SIG-M5 (cell line): ENCODE measurements around the gene ARPC4.
"Not testable (repeated sequence)": the region's sequence is repeated elsewhere in the genome, so short reads cannot be mapped to it uniquely, and the experiment has no call there.

Experiments
- DNase-seq: peaks from one replicate; lab custom pipeline; 2025; lab: John Stamatoyannopoulos, UW

ARPC4 gene

DNA sequence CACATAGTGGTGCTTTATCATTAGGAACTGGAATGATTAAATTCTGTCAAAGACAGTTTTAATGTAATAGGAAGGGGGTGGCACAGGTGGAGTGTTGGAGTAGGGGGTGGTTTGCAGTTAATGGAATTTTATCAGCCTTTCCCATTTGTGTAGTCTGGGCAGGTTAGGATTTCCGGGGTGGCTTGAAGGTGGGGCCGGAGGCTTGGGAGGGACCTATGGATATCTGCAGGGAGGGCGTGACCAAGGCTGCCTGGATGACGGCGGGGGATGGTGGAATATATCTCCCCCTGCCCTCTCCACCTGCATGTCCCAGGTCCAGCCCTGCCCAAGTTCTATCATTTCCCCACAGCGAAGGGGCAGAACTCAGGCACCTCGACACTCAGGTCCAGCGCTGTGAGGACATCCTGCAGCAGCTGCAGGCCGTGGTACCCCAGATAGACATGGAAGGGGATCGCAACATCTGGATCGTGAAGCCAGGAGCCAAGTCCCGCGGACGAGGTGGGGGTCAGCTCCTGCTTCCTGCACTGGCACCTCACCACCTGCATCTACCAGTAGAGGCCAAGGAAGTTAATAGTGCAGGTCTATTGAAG is 32.7 kb downstream of the ARPC4 start:
- no peak for DNase-seq

DNA sequence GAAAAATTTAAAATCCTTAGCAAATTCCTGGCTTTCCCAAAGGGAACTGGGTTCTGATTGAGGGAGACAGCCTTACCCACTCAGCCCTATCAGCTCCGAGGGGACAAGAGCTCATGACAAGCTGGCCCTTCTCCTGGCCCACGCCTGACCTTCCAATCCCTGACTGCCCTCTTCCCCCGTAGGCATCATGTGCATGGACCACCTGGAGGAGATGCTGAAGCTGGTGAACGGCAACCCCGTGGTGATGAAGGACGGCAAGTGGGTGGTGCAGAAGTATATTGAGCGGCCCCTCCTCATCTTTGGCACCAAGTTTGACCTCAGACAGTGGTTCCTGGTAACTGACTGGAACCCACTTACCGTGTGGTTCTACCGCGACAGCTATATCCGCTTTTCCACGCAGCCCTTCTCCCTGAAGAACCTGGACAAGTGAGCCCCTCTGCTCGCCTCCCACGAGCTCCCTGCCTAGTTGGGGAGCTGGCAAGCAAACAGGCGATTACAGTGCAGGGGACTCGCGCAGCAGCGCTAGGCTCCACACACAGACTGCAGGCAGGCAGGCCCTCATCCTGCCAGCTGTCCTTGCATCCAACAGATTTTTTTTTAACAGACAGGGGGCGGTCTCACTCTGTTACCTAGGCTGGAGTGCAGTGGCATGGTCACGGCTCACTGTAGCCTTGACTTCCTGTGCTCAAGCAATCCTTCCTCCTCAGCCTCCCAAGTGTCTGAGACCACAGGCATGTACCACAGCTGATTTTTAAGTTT is 34.1 kb downstream of the ARPC4 start:
- no peak for DNase-seq

DNA sequence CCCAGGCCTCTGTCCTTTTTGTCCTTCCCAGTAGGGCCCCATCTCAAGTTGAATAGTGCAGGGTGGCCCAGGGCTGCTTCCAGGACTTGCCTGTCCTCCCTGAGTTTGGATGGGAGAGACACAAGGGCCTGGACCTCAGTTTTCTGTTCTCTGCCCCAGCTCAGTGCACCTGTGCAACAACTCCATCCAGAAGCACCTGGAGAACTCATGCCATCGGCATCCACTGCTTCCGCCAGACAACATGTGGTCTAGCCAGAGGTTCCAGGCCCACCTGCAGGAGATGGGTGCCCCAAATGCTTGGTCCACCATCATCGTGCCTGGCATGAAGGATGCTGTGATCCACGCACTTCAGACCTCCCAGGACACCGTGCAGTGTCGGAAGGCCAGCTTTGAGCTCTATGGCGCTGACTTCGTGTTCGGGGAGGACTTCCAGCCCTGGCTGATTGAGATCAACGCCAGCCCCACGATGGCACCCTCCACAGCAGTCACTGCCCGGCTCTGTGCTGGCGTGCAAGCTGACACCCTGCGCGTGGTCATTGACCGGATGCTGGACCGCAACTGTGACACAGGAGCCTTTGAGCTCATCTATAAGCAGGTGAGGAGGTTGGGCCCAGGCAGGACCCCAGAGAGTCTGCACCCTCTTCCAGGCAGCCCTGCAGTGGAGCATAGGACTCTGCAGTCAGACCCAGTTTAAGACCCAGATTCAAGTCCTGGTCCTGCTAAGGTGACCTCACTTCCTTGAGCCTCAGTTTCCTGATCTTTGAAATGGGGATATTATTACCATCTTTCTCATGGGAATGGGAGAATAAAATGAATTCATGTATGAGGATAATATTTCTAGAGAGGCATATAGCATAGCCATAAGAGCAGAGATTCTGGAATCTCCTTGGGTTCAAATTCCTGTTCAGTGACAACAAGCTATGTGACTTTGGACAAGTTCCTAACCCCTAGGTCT is 36.2 kb downstream of the ARPC4 start:
- no peak for DNase-seq

DNA sequence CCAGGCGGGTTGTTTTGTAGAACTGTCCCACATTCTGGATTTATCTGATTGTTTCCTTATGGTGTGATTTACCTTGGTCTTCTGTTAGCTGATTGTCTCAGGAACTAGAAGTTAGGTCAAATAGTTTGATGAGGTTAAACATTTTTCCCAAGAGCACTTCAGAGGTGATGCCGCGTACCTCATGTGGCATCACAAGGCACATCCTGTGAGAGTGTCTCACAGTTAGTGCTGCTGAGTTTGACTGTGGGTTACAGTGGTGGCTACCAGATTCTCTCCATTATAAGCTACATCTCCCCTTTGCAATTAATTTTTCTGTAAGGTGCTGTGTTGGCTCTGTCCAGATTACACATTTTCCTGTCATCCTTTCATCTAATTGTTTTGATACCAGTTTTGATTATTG is 38.4 kb downstream of the ARPC4 start:
- DNase-seq = no peak

DNA sequence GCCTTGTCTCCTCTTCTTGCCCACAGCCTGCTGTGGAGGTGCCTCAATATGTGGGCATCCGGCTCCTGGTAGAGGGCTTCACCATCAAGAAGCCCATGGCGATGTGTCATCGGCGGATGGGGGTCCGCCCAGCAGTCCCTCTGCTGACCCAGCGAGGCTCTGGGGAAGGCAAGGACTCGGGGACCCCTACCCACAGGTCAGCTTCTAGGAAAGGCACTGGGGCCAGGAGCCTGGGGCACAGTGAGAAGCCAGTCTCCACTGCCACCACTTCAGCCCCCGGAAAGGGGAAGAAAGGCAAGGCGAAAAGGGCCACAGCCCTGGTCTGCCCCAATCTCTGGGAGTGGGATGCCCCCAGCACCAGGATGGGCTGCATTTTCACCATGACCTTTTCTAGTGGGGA is 40.2 kb downstream of the ARPC4 start:
- no peak for DNase-seq

DNA sequence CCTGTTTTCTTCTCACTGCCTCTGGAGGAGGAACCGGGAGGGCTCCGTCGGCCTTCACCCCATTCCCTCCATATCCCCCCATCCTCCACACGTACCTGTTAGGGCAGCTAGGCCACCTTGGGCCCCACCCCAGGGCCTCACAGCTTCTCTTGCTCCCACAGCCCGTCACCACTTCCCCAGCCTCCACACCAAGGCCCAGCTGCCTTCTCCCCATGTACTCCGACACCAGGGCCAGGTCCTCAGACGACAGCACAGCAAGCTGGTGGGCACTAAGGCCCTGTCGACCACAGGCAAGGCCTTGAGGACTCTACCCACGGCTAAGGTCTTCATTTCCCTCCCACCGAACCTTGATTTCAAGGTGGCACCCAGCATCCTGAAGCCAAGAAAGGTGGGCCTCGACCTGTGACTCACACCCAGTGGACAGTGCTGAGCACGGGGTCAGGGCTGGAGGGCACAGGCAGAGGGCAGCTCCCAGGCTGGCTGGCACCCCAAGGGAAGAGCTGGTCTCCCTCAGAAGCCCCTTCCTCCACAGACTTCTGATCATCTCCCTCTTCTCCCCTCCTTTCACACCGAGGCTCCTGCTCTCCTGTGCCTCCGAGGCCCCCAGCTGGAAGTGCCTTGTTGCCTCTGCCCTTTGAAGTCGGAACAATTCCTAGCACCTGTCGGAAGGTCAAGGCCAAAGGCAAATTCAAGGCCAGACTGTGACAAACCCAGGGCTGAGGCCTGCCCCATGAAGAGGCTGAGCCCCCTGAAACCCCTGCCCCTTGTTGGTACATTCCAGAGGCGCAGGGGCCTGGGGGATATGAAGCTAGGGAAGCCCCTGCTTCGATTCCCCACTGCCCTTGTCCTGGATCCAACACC is 41.9 kb downstream of the ARPC4 start:
- no peak for DNase-seq

DNA sequence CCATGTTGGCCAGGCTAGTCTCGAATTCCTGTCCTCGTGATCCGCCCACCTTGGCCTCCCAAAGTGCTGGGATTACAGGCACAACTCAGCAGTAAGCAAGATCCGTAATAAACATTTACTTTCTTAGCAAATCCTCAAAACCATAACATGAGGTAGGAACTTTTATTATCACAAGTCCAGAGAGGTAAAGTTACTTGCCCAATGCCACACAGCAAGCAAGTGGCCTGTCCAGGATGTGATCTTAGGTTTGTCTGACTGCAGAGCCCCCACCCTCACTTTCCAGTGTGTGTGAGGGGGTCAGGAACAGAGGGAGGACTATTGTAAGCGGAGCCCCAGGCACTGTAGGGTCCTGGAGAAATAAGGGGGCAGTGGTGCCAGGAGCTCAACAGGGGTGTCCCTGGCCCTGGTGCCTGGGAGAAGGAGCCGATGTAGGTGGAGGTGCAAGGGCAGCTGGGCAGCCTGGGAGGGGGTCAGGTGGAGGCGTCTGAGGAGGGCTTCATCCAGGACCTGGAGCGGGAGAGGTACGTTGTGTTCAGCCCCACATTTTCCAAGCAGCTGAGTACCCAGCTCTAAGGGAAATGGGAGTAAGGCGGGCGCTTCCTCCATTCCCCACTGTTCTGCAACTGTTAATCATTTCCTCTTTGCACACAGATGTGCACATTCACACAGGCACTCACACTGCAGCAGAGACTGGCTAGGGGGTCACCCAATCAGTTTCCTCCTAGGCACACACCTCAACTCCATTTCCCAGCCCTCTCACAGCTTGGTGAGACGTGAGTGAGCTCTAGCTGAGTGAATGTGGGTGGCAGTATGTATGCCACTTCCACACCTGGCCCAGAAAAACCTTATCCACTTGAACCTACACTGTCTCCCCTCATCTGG is 45.1 kb downstream of the ARPC4 start:
- no peak for DNase-seq

DNA sequence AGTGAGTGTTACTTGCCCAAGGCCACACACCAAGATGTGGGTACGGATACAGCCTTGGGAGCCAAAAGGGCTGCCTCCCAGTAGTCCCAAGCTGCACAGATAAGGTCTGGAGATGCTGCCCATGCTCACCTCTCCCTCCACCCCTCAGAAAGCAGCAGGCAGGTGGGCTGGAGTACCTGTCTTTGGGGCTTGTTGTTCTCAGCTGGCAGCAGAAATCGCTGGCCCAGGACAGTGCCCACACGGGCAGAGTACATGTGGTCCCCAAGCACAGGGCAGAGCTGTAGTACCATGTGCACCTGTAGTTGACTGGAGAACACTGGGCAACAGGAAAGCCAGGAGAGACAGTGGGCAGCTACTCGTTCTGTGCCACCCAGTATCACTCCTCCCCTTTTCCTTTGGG is 46.0 kb downstream of the ARPC4 start:
- DNase-seq = no peak

DNA sequence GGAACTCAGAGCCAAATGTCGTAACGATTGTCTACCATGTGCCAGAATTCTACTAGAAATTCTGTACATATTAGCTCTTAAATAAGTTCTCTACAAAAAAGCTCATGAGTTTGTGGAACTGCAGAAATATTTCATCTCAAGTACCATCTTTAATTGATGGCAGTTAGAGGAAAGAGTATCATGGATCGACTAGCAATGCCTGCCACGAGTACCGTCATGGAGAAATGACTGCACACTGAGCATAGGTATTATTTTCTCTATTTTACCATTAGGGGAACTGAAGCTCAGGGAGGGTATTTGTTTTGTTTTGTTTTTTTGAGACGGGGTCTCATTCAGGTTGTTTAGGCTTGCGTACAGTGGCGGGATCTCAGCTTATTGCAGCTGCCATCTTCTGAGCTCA is 48.1 kb downstream of the ARPC4 start:
- DNase-seq = no peak

DNA sequence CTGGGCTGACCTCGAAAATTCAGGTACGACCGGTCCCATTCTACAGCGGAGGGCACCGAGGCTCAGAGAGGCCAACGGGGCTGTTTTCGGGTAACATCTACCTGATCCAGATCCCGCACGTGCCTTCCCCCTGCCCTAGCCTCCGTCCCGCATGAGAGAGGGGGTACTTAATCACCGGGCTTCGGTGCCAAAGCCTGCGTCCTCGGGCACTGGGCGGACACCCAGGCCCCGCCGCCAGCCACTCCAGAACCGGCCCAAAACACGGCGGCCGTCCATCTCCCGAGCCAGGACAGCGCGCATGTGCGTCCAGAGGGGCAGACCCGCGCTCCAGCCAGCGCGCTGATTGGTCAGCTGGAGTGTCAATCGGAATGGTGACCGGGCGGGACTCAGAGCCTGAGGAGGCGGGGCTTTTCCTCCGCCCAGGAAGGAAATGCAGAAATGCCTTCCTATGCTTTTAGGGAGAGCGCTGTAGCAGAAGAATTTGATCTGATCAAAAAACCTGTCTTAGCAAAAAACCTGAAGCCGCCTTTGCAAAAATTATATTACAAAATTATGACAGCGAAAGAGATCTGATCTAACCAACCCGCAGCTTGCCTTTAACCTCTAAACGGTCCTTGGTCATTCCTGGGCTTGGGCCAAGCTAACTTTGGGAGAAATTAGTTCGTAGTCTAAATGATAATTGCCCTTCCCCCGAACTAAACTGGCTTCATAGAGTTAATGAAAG is 51.0 kb downstream of the ARPC4 start, which contains the start of gene RPUSD3:
TSS of gene RPUSD3 (minus strand) at position 294 of the 724 bp plus-strand sequence. CDS start at position 276, 18 bp downstream.
- DNase-seq = peak; percentile 24

DNA sequence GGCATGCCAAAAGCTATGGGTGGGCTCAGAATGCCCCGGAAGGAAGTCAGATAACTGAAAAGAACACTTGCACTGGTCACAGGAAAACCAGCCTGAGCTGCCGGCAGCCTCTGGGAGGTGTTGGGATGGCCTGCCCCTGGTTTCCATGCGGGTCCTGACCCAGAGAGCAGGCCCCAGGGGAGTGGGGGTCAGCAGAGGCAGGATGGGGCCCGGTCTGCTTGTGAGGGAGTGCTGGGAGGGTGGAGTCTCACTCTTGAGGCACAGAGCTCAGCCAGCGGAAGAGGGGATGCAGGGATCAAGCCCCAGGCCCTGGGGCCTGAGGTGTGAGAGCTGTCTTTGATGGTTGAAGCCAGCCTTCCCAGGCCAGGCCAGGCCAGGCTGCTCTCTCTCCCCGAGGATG is 53.3 kb downstream of the ARPC4 start:
- no peak for DNase-seq

DNA sequence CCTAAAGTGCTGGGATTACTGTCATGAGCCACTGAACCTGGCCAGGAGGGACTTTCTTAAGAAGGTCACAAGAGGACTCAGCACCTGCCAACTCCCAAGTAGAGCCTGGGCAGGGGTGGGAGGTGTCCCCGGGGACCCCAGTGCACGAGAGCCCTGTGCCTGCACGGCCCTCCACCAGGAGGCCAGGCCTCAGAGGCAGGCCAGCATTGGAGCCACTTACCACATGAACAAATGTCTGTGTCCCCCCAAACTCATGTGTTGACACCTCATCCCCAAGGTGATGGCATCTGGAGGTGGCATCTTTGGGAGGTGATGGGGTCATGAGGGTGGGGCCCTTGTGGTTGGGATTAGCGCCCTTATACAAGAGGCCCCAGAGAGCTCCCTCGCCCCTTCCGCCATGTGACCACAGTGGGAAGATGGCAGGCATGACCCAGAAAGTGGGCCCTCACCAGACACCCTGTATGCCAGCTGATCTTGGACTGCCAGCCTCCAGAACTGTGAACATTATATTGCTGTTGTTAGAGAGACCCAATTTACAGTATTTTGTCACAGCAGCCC is 54.1 kb downstream of the ARPC4 start:
- DNase-seq = no peak

DNA sequence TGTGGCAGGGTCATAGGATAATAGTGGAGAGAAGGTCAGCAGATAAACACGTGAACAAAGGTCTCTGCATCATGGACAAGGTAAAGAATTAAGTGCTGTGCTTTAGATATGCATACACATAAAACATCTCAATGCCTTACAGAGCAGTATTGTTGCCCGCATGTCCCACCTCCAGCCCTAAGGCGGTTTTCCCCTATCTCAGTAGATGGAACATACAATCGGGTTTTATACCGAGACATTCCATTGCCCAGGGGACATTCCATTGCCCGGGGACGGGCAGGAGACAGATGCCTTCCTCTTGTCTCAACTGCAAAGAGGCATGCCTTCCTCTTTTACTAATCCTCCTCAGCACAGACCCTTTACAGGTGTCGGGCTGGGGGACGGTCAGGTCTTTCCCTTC is 55.0 kb downstream of the ARPC4 start:
- not testable (repeated sequence) for DNase-seq

DNA sequence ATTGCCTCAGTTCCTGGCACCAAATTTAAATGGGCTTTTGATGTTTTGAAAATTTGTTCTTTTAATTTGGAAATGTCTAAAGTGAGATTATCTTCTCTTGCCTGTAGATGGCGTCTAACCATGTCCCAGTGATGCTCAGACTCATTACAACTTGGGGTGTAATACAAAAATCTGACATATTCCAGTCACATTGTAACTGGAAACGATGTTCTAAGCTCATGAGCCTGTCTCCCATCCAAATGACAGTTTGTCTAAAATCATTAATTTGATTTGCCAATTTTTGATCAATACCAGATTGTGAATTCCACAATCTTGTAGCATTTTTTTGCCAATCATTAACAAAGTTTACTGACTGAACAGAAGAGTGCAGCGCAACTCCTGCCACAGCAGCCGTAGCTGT is 56.0 kb downstream of the ARPC4 start:
- DNase-seq = not testable (repeated sequence)

DNA sequence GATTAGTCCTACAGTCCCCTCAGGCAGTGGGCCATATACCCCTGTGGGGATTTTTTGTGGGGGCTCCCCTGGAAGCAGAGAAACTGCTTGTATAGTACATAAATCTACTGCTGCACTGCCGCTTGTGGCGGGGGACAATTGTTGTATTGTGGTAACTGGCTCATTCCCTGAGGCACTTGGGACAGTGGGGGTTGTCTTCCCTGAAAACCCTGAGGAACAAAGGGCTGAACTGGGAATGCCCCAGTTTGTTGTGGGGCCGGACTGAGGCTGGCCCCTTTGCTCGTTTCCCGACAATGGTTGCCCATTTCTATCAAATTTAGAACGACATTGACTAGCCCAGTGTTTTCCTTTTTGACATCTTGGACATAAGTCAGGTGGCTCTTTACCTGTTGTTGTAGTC is 58.5 kb downstream of the ARPC4 start:
- not testable (repeated sequence) for DNase-seq

DNA sequence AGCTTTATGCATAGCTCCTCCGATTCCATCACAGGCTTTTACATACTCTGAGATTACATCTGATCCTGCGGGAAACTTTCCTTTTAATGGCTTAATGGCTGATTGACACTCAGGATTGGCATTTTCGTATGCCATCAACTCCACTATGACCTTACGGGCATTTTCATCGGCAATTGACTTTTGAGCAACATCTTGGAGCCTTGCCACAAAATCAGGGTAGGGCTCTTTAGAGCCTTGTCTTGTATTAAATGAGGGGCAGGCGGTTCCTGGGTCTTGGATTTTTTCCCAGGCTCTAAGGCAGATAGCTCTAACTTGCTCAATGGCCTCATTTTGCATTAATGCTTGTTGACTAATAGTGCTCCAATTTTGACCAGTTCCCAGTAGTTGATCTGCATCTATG is 59.0 kb downstream of the ARPC4 start:
- DNase-seq = not testable (repeated sequence)

DNA sequence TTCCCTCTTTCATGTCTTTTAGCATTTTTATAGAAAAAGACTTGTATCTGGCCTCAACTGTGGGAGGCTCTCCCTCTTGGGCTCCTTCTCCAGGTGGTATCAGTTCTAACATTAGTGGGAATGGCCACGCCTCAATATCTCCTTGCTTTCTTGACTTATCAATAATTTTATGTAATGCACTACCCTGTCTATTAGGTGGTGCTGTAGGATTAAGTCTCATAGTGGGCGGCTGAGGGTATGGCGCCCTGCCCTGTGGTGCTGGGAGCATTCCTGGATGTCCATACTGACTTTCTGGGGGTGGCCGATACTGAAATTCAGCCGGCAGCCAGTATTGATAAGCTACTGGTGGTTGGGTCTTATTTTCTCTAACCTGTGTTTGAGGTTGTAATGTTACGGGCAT is 59.6 kb downstream of the ARPC4 start:
- no peak for DNase-seq

DNA sequence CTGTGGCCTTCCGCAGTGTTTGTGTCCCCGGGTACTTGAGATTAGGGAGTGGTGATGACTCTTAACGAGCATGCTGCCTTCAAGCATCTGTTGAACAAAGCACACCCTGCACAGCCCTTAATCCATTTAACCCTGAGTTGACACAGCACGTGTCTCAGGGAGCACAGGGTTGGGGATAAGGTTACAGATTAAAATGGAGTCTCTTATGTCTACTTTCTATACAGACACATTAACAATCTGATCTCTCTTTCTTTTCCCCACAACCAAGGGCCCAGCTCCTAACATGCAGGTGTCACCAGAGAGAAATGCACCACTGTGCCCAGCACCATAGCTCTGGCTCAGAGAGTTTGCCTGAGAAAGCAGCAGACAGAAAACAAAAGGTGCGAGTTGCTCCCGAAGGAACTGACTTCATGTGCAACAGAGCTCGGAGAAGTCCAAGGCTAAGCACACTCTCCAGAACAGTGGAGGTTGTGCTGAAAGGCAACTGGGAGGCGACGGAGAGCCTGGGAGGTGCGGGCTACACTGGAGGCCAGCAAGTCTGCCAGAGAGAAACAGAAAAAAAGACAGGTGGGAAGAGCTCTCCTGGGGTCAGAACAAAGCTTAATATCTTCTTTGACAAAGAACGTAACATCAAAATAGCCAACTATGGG is 61.5 kb downstream of the ARPC4 start:
- not testable (repeated sequence) for DNase-seq

DNA sequence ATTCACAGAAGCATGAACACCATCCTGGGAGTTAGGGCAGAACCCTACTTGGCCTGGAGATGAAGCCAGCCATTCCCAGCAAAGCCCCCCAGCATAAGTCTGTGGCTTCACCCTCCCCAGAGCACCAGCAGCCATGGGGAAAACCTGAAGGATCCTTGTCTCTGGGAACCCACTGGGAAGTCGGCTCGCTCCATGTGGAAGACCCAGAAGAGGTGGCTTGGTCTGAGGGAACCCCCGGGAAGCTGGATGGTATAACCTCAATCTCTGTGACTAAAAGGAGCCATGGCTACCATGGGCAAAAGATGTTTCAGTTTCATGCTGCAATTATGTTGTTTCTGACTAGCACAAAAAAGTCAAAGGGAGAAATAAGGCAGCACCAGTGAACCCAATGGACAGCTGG is 62.7 kb downstream of the ARPC4 start:
- DNase-seq = no peak
